ENCODE results near the gene TRMT61A. TPM values are rescaled to one million over a fixed set of nuclear protein-coding genes. Genes with fewer than 3 reads are reported as not detected.

Gene TRMT61A
- polyA plus RNA-seq, 3 donors: 2.7 to 7.1 (median 3.4) TPM

GRCh38 chr14:103529383-103530365 lies 678 bp downstream of the TRMT61A start:
- H3K27ac ChIP-seq (ENCODE audit: low read depth in 1 of 2, low read length in 2 of 2): peak overlapping the region; percentile 43 to 87
- no peak for TF ChIP-seq CTCF (IDR thresholded peaks at IDR 0.05)
- peak overlapping the region; percentile 74 for H3K9ac ChIP-seq (ENCODE audit: insufficient read depth, low read length, poor library complexity, severe bottlenecking)
- peaks cover 10% of the 10 kb centered on the region for H4K20me1 ChIP-seq (ENCODE audit: insufficient read depth, low read length)
- peak overlapping the region; percentile 97 for H3K4me2 ChIP-seq (replicated peaks; ENCODE audit: extremely low read depth, low read length, poor library complexity, severe bottlenecking)
- Mint-ChIP-seq H3K27me3 (ENCODE audit: low read depth in 3 of 3) (peaks cover 6 to 8% (median 6%) of the 10 kb centered on the region in 3 donors), H3K27ac (peak overlapping the region; percentile 88 to 95 (median 91)), H3K4me1 (peaks cover 47% of the 10 kb centered on the region), H3K36me3 (peaks cover 2 to 17% of the 10 kb centered on the region in 2 donors), H3K9me3 (no peaks in the 10 kb centered on the region), H3K4me3 (peak overlapping the region; percentile 95 to 97)
- peak overlapping the region; percentile 97 for H2AFZ ChIP-seq (ENCODE audit: insufficient read depth, low read depth, low read length, poor library complexity, severe bottlenecking)
- peaks cover 20% of the 10 kb centered on the region for H3K79me2 ChIP-seq (ENCODE audit: insufficient read depth, low read length)
- H3K4me3 ChIP-seq (replicated peaks in 1 of 3; ENCODE audit: low read depth in 2 of 3, low read length in 3 of 3): peak overlapping the region; percentile 90 to 98 (median 92)
- intact Hi-C loops (cut with micrococcal nuclease): loop anchor here in 1 of 2 donors (10.0 kb wide), 1 partner anchor 195 kb away; the partner anchor contains the start of gene EIF5
- H3K9me3 ChIP-seq (replicated peaks in 1 of 2; ENCODE audit: control insufficient read depth in 1 of 2, insufficient read depth in 1 of 2, low read length in 2 of 2): no peaks in the 10 kb centered on the region
- H3K36me3 ChIP-seq (replicated peaks in 1 of 2; ENCODE audit: control insufficient read depth in 1 of 2, insufficient read depth in 2 of 2, low read length in 2 of 2): peaks cover 4 to 16% of the 10 kb centered on the region in 2 donors
- DNase-seq: no peak
- WGBS (ENCODE audit: insufficient coverage): 79% methylated on average over 22 of the region's 42 CpGs
- peaks cover 42 to 45% of the 10 kb centered on the region in 2 donors for H3K4me1 ChIP-seq (ENCODE audit: control insufficient read depth in 1 of 2, insufficient read depth in 2 of 2, low read length in 2 of 2)
- peaks cover 0 to 3% of the 10 kb centered on the region in 2 donors for H3K27me3 ChIP-seq (ENCODE audit: control insufficient read depth in 2 of 2, insufficient read depth in 2 of 2, low read length in 2 of 2)

DNA sequence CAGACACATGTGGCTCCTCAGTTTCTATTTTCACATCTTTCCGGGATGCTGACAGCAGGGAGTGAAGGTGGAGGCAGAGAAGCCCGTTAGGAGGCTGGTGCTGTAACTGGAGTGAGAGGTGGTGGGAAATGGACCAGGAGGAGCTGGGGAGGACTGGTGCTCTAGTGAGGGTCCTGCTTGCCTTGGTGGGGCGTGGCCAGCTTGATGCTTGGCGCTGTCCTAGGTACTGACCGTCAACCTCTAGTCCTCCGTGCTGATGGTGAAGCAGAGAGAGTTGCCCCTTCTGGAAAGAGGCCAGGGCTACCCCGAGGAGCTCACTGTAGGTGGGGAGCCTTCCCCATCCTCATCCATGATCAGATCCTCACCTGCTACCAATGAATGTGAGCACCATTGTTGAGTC lies 1.4 kb downstream of the TRMT61A start:
- DNase-seq: no peak
- no peak overlapping the region for H3K9ac ChIP-seq (ENCODE audit: insufficient read depth, low read length, poor library complexity, severe bottlenecking)
- H3K27me3 Mint-ChIP-seq (ENCODE audit: low read depth in 3 of 3): peaks cover 1 to 3% (median 2%) of the 10 kb centered on the region in 3 donors
- H2AFZ ChIP-seq (ENCODE audit: insufficient read depth, low read depth, low read length, poor library complexity, severe bottlenecking): no peak overlapping the region
- peaks cover 8 to 24% of the 10 kb centered on the region in 2 donors for H3K36me3 ChIP-seq (replicated peaks in 1 of 2; ENCODE audit: control insufficient read depth in 1 of 2, insufficient read depth in 2 of 2, low read length in 2 of 2)
- TF ChIP-seq CTCF (IDR thresholded peaks at IDR 0.05): no peak
- peaks cover 8% of the 10 kb centered on the region for H4K20me1 ChIP-seq (ENCODE audit: insufficient read depth, low read length)
- H3K27ac Mint-ChIP-seq: peak overlapping the region in 3 of 7 donors; percentile 58 to 66 (median 65)
- intact Hi-C loops (cut with micrococcal nuclease): no loop called here
- H3K9me3 ChIP-seq (replicated peaks in 1 of 2; ENCODE audit: control insufficient read depth in 1 of 2, insufficient read depth in 1 of 2, low read length in 2 of 2): no peaks in the 10 kb centered on the region
- no peaks in the 10 kb centered on the region for H3K27me3 ChIP-seq (ENCODE audit: control insufficient read depth in 2 of 2, insufficient read depth in 2 of 2, low read length in 2 of 2)
- H3K27ac ChIP-seq (ENCODE audit: low read depth in 1 of 2, low read length in 2 of 2): no peak overlapping the region
- H3K36me3 Mint-ChIP-seq: peaks cover 5 to 23% of the 10 kb centered on the region in 2 donors
- 94% methylated on average over 4 of the region's 7 CpGs for WGBS (ENCODE audit: insufficient coverage)
- peak overlapping the region; percentile 97 for H3K4me2 ChIP-seq (replicated peaks; ENCODE audit: extremely low read depth, low read length, poor library complexity, severe bottlenecking)
- no peak overlapping the region for H3K4me3 ChIP-seq (replicated peaks in 1 of 3; ENCODE audit: low read depth in 2 of 3, low read length in 3 of 3)
- H3K4me3 Mint-ChIP-seq: peak overlapping the region in 1 of 2 donors; percentile 15
- peaks cover 42 to 45% of the 10 kb centered on the region in 2 donors for H3K4me1 ChIP-seq (ENCODE audit: control insufficient read depth in 1 of 2, insufficient read depth in 2 of 2, low read length in 2 of 2)
- no peaks in the 10 kb centered on the region for H3K9me3 Mint-ChIP-seq
- peaks cover 46% of the 10 kb centered on the region for H3K4me1 Mint-ChIP-seq
- peaks cover 20% of the 10 kb centered on the region for H3K79me2 ChIP-seq (ENCODE audit: insufficient read depth, low read length)
